Ascending aorta (tissue), 2 donors: ENCODE data around the gene CAMK2D. TPM values are rescaled to one million over a fixed set of nuclear protein-coding genes. Genes with fewer than 3 reads are reported as not detected.

Source experiments
- DNase-seq, 2 donors: peaks; one replicate each; pipeline ENCODE4 v3.0.0-alpha.2; 2019; ENCODE audit warnings: low spot score in 2 of 2
- H3K27ac ChIP-seq, 2 donors: fragments of 200-600 bp; sonication (generic); one replicate each; pipeline ENCODE4 v1.5.1; 2016 to 2017; ENCODE audit warnings: mild to moderate bottlenecking in 1 of 2
- H3K27me3 ChIP-seq: fragments of 200-600 bp; sonication (generic); one replicate; pipeline ENCODE4 v1.5.1; 2017
- H3K36me3 ChIP-seq, 2 donors: fragments of 200-600 bp; sonication (generic); one replicate each; pipeline ENCODE4 v1.5.1; 2016
- H3K4me1 ChIP-seq, 2 donors: fragments of 200-600 bp; sonication (generic); one replicate each; pipeline ENCODE4 v1.5.1; 2016 to 2017; ENCODE audit warnings: mild to moderate bottlenecking in 1 of 2
- H3K4me3 ChIP-seq, 2 donors: fragments of 200-600 bp; sonication (generic); one replicate each; pipeline ENCODE4 v1.5.1; 2016 to 2017; ENCODE audit warnings: mild to moderate bottlenecking in 1 of 2
- H3K9me3 ChIP-seq, 2 donors: fragments of 200-600 bp; sonication (generic); one replicate each; pipeline ENCODE4 v1.5.1; 2016
- intact Hi-C: fragments of 100-400 bp; cut with DNase I; formaldehyde crosslinking; loops from one replicate; pipeline ENCODE4 v1.15.1; 2023
- total RNA-seq: library from RNA; depleted of rRNA; stranded (reverse); fragments of >200 nt; gene quantifications from one replicate; pipeline ENCODE4 v1.1.0, GENCODE V29; 2016
- TF ChIP-seq, protein P1 (sequence below), 3 experiments: fragments of 200-600 bp in 2 of 3; fragments of 450-650 bp in 1 of 3; sonication (generic) in 2 of 3; IDR thresholded peaks; one replicate each; pipeline ENCODE4 v1.5.1; 2016 to 2019; ENCODE audit warnings: antibody characterized with exemption in 3 of 3, mild to moderate bottlenecking in 1 of 3, moderate library complexity in 1 of 3

Gene CAMK2D
- total RNA-seq, 1 donor from 2014 or later: 23.8 TPM

DNA sequence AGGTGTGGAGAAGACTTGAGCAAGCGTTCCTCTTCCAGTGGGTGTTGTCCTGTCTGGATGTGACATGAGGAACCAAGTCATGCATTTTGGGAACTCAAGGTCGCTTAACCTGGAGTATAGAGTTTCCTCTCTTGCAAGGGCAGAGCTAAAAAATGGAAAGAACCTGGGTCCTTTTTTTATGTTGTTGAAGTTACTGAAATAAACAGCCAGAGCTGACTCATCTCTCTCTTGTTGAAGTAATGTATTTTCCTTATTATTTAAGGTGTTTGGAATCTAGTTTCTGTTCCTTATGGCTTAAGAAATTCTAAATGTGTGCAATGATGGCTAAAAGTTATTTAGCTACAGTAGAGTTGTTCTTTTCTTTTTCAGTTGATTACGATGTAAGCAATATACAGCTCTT is 314.5 kb downstream of the CAMK2D start:
- intact Hi-C loops: loop anchor here (5.0 to 10.0 kb wide), 2 partner anchors 315 to 828 kb away; partner anchors contain the start of gene CAMK2D
- Histone ChIP-seq H3K27ac (peak overlapping the region; percentile 79 to 86), H3K9me3 (peaks cover 6 to 9% of the 10 kb centered on the region in 2 donors), H3K36me3 (no peaks in the 10 kb centered on the region), H3K4me1 (peaks cover 0 to 27% of the 10 kb centered on the region in 2 donors), H3K27me3 (no peaks in the 10 kb centered on the region), H3K4me3 (no peak overlapping the region)
- TF ChIP-seq, protein P1, sequence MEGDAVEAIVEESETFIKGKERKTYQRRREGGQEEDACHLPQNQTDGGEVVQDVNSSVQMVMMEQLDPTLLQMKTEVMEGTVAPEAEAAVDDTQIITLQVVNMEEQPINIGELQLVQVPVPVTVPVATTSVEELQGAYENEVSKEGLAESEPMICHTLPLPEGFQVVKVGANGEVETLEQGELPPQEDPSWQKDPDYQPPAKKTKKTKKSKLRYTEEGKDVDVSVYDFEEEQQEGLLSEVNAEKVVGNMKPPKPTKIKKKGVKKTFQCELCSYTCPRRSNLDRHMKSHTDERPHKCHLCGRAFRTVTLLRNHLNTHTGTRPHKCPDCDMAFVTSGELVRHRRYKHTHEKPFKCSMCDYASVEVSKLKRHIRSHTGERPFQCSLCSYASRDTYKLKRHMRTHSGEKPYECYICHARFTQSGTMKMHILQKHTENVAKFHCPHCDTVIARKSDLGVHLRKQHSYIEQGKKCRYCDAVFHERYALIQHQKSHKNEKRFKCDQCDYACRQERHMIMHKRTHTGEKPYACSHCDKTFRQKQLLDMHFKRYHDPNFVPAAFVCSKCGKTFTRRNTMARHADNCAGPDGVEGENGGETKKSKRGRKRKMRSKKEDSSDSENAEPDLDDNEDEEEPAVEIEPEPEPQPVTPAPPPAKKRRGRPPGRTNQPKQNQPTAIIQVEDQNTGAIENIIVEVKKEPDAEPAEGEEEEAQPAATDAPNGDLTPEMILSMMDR (IDR thresholded peaks at IDR 0.05): no peak
- no peak for DNase-seq

DNA sequence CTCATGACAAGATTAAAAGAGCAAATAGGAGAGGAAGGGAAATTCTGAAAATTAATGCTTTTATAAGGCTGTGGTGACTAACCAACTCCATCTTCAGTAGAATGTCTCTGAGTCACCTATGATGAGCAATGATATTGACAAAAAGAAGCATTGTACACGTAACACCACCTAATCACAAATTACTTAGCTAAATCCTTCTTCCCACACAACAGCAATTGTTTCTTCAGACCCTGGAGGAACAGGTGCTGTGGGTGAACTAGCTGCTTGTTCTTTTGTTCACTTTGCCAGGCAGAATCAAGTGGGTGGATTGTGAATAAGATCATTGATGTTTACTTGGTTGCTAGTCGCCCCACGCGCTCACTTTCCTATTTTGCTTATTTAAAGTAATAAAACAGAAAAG is 315.5 kb downstream of the CAMK2D start:
- no peak overlapping the region for H3K4me3 ChIP-seq
- no peaks in the 10 kb centered on the region for H3K27me3 ChIP-seq
- TF ChIP-seq, protein P1 (IDR thresholded peaks at IDR 0.05): no peak
- peaks cover 0 to 27% of the 10 kb centered on the region in 2 donors for H3K4me1 ChIP-seq
- H3K36me3 ChIP-seq: no peaks in the 10 kb centered on the region
- peak overlapping the region; percentile 79 to 86 for H3K27ac ChIP-seq
- DNase-seq: no peak
- intact Hi-C loops: loop anchor here (5.0 to 10.0 kb wide), 2 partner anchors 316 to 829 kb away; partner anchors contain the start of gene CAMK2D
- peaks cover 6 to 9% of the 10 kb centered on the region in 2 donors for H3K9me3 ChIP-seq

DNA sequence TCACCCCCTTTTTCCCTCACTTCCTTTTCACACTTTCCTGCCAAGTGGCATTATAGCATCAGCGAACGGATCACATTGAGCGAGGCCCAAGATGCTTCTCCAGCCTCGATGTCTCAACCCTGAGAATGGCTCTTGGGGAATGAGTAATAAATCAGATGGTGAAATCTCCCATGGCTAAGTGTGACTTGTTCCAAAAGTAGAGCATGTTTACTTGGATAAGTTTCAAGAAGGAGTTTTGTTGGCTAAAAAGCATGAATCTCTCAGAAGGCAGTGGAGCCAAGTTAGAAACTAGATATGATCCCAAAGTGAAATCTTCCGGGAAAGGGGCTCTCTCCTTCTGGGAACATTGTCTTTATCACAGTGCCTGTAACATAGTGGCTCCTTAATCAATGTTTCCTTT is 316.3 kb downstream of the CAMK2D start:
- Histone ChIP-seq H3K27ac (peak overlapping the region; percentile 79 to 86), H3K4me3 (no peak overlapping the region), H3K36me3 (no peaks in the 10 kb centered on the region), H3K4me1 (peaks cover 0 to 27% of the 10 kb centered on the region in 2 donors), H3K27me3 (no peaks in the 10 kb centered on the region), H3K9me3 (peaks cover 6 to 9% of the 10 kb centered on the region in 2 donors)
- intact Hi-C loops: loop anchor here (5.0 to 10.0 kb wide), 2 partner anchors 317 to 830 kb away; partner anchors contain the start of gene CAMK2D
- TF ChIP-seq, protein P1 (IDR thresholded peaks at IDR 0.05): no peak
- peak; percentile 30 to 89 for DNase-seq

DNA sequence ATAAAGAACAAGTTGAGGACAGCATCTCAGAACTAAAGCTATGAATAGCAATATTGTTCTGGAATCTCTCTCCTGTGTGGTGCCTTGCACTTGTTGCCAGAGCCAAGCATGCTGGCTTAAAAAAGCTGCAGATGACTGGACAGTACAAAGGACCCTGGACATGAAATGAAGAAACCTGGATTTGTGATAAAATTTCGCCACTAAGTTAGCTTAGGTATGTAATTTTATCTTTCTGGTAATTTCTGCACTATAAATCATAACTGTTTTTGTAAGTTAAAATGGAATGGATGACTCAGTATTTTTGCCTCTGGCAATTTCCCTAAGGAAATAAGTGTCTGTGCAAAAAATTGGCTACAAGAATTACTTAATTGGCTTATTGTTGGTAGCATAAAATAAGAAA is 317.2 kb downstream of the CAMK2D start:
- Histone ChIP-seq H3K4me3 (no peak overlapping the region), H3K36me3 (no peaks in the 10 kb centered on the region), H3K4me1 (peaks cover 0 to 24% of the 10 kb centered on the region in 2 donors), H3K9me3 (peaks cover 6 to 9% of the 10 kb centered on the region in 2 donors), H3K27ac (peak overlapping the region; percentile 79 to 86), H3K27me3 (no peaks in the 10 kb centered on the region)
- DNase-seq: peak in 1 of 2 donors; percentile 70
- intact Hi-C loops: loop anchor here (10.0 kb wide), 1 partner anchor 830 kb away; no protein-coding TSS in a partner anchor
- TF ChIP-seq, protein P1 (IDR thresholded peaks at IDR 0.05): no peak

DNA sequence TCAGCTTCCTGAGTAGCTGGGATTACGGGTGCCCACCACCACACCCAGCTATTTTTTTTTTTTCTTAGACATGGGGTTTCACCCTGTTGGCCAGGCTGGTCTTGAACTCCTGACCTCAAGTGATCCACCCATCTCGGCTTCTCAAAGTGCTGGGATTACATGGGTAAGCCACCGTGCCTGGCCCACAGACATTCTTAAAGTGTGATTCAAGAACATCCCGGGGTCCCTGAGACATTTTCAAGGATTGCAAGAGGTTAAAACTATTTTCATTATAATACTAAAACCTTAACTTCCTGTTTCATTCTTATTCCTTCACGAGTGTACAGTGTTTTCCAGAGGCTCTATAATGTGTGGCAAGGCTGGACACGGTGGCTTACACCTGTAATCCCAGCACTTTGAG is 318.7 kb downstream of the CAMK2D start:
- DNase-seq: no peak
- no peak overlapping the region for H3K27ac ChIP-seq
- peaks cover 2 to 16% of the 10 kb centered on the region in 2 donors for H3K4me1 ChIP-seq
- intact Hi-C loops: loop anchor here (10.0 kb wide), 1 partner anchor 832 kb away; no protein-coding TSS in a partner anchor
- TF ChIP-seq, protein P1 (IDR thresholded peaks at IDR 0.05): no peak
- no peak overlapping the region for H3K4me3 ChIP-seq
- H3K36me3 ChIP-seq: no peaks in the 10 kb centered on the region
- H3K27me3 ChIP-seq: no peaks in the 10 kb centered on the region
- H3K9me3 ChIP-seq: peaks cover 6 to 9% of the 10 kb centered on the region in 2 donors
